ENCODE results near the gene RETREG1. TPM values are rescaled to one million over a fixed set of nuclear protein-coding genes. Genes with fewer than 3 reads are reported as not detected.
A peak's percentile ranks its signal among the peaks of the same experiment; 100 is the strongest.

Gene RETREG1
- total and polyA plus RNA-seq, 11 donors = 24.5 to 219 (median 169) TPM

- Histone ChIP-seq H3K27me3 (no peaks in the 10 kb centered on the region), H3K9me3 (peaks cover 0 to 20% (median 2%) of the 10 kb centered on the region in 12 donors), H3K4me3 (no peak overlapping the region), H3K4me1 (peaks cover 0 to 59% (median 22%) of the 10 kb centered on the region in 12 donors), H3K27ac (peak overlapping the region; percentile 41 to 82 (median 79)), H3K36me3 (no peaks in the 10 kb centered on the region)
- ATAC-seq = peak; percentile 64 to 83 (median 78)
- WGBS, 4 donors = 33 to 37% (median 35%) methylated on average over 10 of the region's 10 CpGs
- peak in 4 of 5 donors; percentile 34 to 55 (median 46) for DNase-seq
- TF ChIP-seq POLR2A (IDR thresholded peaks at IDR 0.05) (no peak), CTCF (IDR thresholded peaks at IDR 0.05) (no peak)
- intact Hi-C loops (cut with DNase I) = loop anchor here in 6 of 10 donors (5.0 to 10.0 kb wide), 4 partner anchors 55 to 712 kb away; no protein-coding TSS in a partner anchor
Measured at GRCh38 chr5:16492398-16493140, 124.2 kb downstream of the RETREG1 start.

GRCh38 chr5:16490911-16491310 is 125.9 kb downstream of the RETREG1 start:
- Histone ChIP-seq H3K4me3 (no peak overlapping the region), H3K27me3 (no peaks in the 10 kb centered on the region), H3K4me1 (peaks cover 0 to 54% (median 24%) of the 10 kb centered on the region in 12 donors), H3K27ac (peak overlapping the region; percentile 33 to 82 (median 78)), H3K36me3 (no peaks in the 10 kb centered on the region), H3K9me3 (peaks cover 0 to 14% (median under 1%) of the 10 kb centered on the region in 12 donors)
- intact Hi-C loops (cut with DNase I) = loop anchor here in 7 of 10 donors (2.0 to 10.0 kb wide), 6 partner anchors 56 to 714 kb away; no protein-coding TSS in a partner anchor
- peak in 1 of 5 donors; percentile 50 for DNase-seq
- 56 to 65% (median 59%) methylated on average over 8 of the region's 8 CpGs for WGBS, 4 donors
- no peak for TF ChIP-seq POLR2A (IDR thresholded peaks at IDR 0.05)
- TF ChIP-seq CTCF (IDR thresholded peaks at IDR 0.05) = no peak
- peak; percentile 65 to 76 (median 69) for ATAC-seq

- H3K27ac ChIP-seq = peak overlapping the region in 9 of 12 donors; percentile 11 to 82 (median 78)
- H3K9me3 ChIP-seq = no peaks in the 10 kb centered on the region
- TF ChIP-seq CTCF (IDR thresholded peaks at IDR 0.05) (peak; percentile 18 to 83 (median 70)), POLR2A (IDR thresholded peaks at IDR 0.05) (no peak)
- WGBS, 4 donors = 12 to 26% (median 14%) methylated on average over 1 of the region's 1 CpG
- no peak overlapping the region for H3K4me3 ChIP-seq
- peak; percentile 56 to 75 (median 72) for ATAC-seq
- H3K27me3 ChIP-seq = no peaks in the 10 kb centered on the region
- peaks cover 0 to 56% (median 20%) of the 10 kb centered on the region in 12 donors for H3K4me1 ChIP-seq
- no peaks in the 10 kb centered on the region for H3K36me3 ChIP-seq
- intact Hi-C loops (cut with DNase I) = loop anchor here (2.0 to 10.0 kb wide), 7 partner anchors 63 to 715 kb away; no protein-coding TSS in a partner anchor
- no peak for DNase-seq
Measured at GRCh38 chr5:16489322-16489791, 127.4 kb downstream of the RETREG1 start.

GRCh38 chr5:16487456-16487855 is 129.3 kb downstream of the RETREG1 start:
- Histone ChIP-seq H3K4me3 (no peak overlapping the region), H3K4me1 (peaks cover 0 to 58% (median 11%) of the 10 kb centered on the region in 12 donors)

More at GRCh38 chr5:16487456-16487855, 129.3 kb downstream of the RETREG1 start:
- H3K9me3 ChIP-seq = no peaks in the 10 kb centered on the region
- H3K36me3 ChIP-seq = peaks cover 0 to 6% (median 0%) of the 10 kb centered on the region in 9 donors
- 64 to 72% (median 66%) methylated on average over 2 of the region's 2 CpGs for WGBS, 4 donors
- intact Hi-C loops (cut with DNase I) = loop anchor here in 8 of 10 donors (5.0 to 10.0 kb wide), 5 partner anchors 65 to 717 kb away; no protein-coding TSS in a partner anchor
- H3K27me3 ChIP-seq = no peaks in the 10 kb centered on the region
- DNase-seq (no peak), ATAC-seq (peak in 1 of 4 donors; percentile 6)
- H3K27ac ChIP-seq = peak overlapping the region in 2 of 12 donors; percentile 17 to 78
- TF ChIP-seq CTCF (IDR thresholded peaks at IDR 0.05) = no peak
- TF ChIP-seq POLR2A (IDR thresholded peaks at IDR 0.05) = no peak

Data from heart left ventricle (tissue), 16 donors.